GM13977 (cell line): ENCODE data around the gene DHFR.

Experiments
- DNase-seq: peaks from one replicate; pipeline ENCODE4 v3.0.0; 2012; ENCODE audit warnings: low spot score
- CTCF ChIP-seq: IDR thresholded peaks from 2 replicates; pipeline ENCODE4 v1.5.1; 2012; ENCODE audit warnings: mild to moderate bottlenecking, control low read depth; ENCODE audit not compliant: insufficient read depth; ENCODE audit errors: extremely low read depth, missing control alignments
- in situ Hi-C: fragments of 300-500 bp; cut with MboI; formaldehyde crosslinking; loops from one replicate; pipeline ENCODE4 v1.12.0; 2022; ENCODE audit warnings: low sequenced_read_pairs, low pct_unique_long_range_greater_than_20kb, mixed read lengths, inconsistent platforms; ENCODE audit not compliant: unreplicated experiment

The DHFR gene

GRCh38 chr5:80641353-80641752 is 13.4 kb downstream of the DHFR start:
- no peak for DNase-seq
- in situ Hi-C loops, result no loop called here
- TF ChIP-seq CTCF, result no peak

- no peak for DNase-seq
- in situ Hi-C loops, result no loop called here
- TF ChIP-seq CTCF, result no peak
Observed at GRCh38 chr5:80634193-80634592, 20.6 kb downstream of the DHFR start.

GRCh38 chr5:80632700-80633099 is 22.1 kb downstream of the DHFR start:
- no peak for DNase-seq
- in situ Hi-C loops, result no loop called here
- no peak for TF ChIP-seq CTCF

GRCh38 chr5:80631278-80632259 is 23.2 kb downstream of the DHFR start:
- no peak for TF ChIP-seq CTCF
- in situ Hi-C loops, result no loop called here
- no peak for DNase-seq

GRCh38 chr5:80629281-80629680 is 25.5 kb downstream of the DHFR start:
- DNase-seq, result no peak
- in situ Hi-C loops, result no loop called here
- no peak for TF ChIP-seq CTCF

GRCh38 chr5:80625230-80625629 is 29.6 kb downstream of the DHFR start:
- TF ChIP-seq CTCF, result no peak
- in situ Hi-C loops, result no loop called here
- DNase-seq, result no peak

- in situ Hi-C loops, result no loop called here
- DNase-seq, result no peak
- no peak for TF ChIP-seq CTCF
Observed at GRCh38 chr5:80623999-80624398, 30.8 kb downstream of the DHFR start.
